COLO668 (cell line): ENCODE data around the gene LCMT1.

ENCODE experiments used
- DNase-seq: peaks from one replicate; lab custom pipeline; 2025; ENCODE audit not compliant: unreplicated experiment; lab: John Stamatoyannopoulos, UW

LCMT1 gene

GRCh38 chr16:25192096-25192495, 80.6 kb downstream of the LCMT1 start:
- DNase-seq = no peak

- no peak for DNase-seq
These were observed 82.8 kb downstream of the LCMT1 start for GRCh38 chr16:25194273-25194878.

- no peak for DNase-seq
These were observed 86.5 kb downstream of the LCMT1 start for GRCh38 chr16:25198021-25198420.

GRCh38 chr16:25199457-25199856, 87.9 kb downstream of the LCMT1 start:
- DNase-seq = no peak

GRCh38 chr16:25210758-25211157, 99.2 kb downstream of the LCMT1 start:
- no peak for DNase-seq

GRCh38 chr16:25212636-25213035, 101.1 kb downstream of the LCMT1 start:
- no peak for DNase-seq

GRCh38 chr16:25213709-25214397, 102.3 kb downstream of the LCMT1 start:
- no peak for DNase-seq

GRCh38 chr16:25217112-25217511, 105.6 kb downstream of the LCMT1 start:
- no peak for DNase-seq

GRCh38 chr16:25217921-25218320, 106.4 kb downstream of the LCMT1 start:
- DNase-seq = no peak

- DNase-seq = no peak
These were observed 107.7 kb downstream of the LCMT1 start for GRCh38 chr16:25219070-25219737.

GRCh38 chr16:25222959-25223358, 111.4 kb downstream of the LCMT1 start:
- no peak for DNase-seq

- DNase-seq = no peak
These were observed 112.4 kb downstream of the LCMT1 start for GRCh38 chr16:25223964-25224363.

- DNase-seq = no peak
These were observed 113.3 kb downstream of the LCMT1 start for GRCh38 chr16:25224731-25225319.
